A549 (cell line): ENCODE results near the gene KCNMA1.

Experiments
- BHLHE40 ChIP-seq: IDR thresholded peaks from 2 replicates; pipeline ENCODE4 v1.6.1; 2012; ENCODE audit warnings: low read depth, low read length, inconsistent platforms
- CEBPB ChIP-seq, 2 experiments: fragments of >200 bp in 1 of 2; sonication (Bioruptor Twin) in 1 of 2; formaldehyde crosslinking in 1 of 2; IDR thresholded peaks; 2 replicates each; pipeline ENCODE4 v1.6.1; 2012 to 2016
- EHF ChIP-seq: fragments of 250-450 bp; sonication (Bioruptor Pico); IDR thresholded peaks from 2 replicates; pipeline ENCODE4 v1.5.0; 2020; ENCODE audit warnings: mild to moderate bottlenecking
- EHMT2 ChIP-seq: fragments of 200-600 bp; sonication (generic); IDR thresholded peaks from 2 replicates; pipeline ENCODE4 v1.6.1; 2016; ENCODE audit warnings: antibody characterized with exemption, low read depth, mild to moderate bottlenecking, moderate library complexity
- ESRRA ChIP-seq: fragments of 150-350 bp; IDR thresholded peaks from 2 replicates; pipeline ENCODE4 v1.6.1; 2014; ENCODE audit warnings: mild to moderate bottlenecking, low read length, borderline replicate concordance
- HEYL ChIP-seq: fragments of 250-450 bp; sonication (Bioruptor Pico); IDR thresholded peaks from 2 replicates; pipeline ENCODE4 v1.8.0; 2021; ENCODE audit warnings: mild to moderate bottlenecking, moderate library complexity
- PHF8 ChIP-seq: fragments of 200-600 bp; sonication (generic); IDR thresholded peaks from 2 replicates; pipeline ENCODE4 v1.6.1; 2016; ENCODE audit warnings: low read depth, mild to moderate bottlenecking, antibody characterized with exemption, moderate library complexity, borderline replicate concordance
- POLR2A ChIP-seq: IDR thresholded peaks from 2 replicates; pipeline ENCODE4 v1.6.1; 2012; ENCODE audit warnings: mild to moderate bottlenecking, low read length
- RAD21 ChIP-seq, 2 experiments: fragments of >200 bp in 1 of 2; sonication (Bioruptor Twin) in 1 of 2; formaldehyde crosslinking in 1 of 2; IDR thresholded peaks in 1 of 2; conservative IDR thresholded peaks in 1 of 2; 2 replicates in 1 of 2; 3 replicates in 1 of 2; pipeline ENCODE4 v1.6.1; 2012 to 2018; ENCODE audit warnings: inconsistent platforms in 1 of 2
- SMC3 ChIP-seq: fragments of >200 bp; sonication (Bioruptor Twin); formaldehyde crosslinking; IDR thresholded peaks from 3 replicates; pipeline ENCODE4 v1.6.1; 2018; ENCODE audit warnings: inconsistent platforms
- TF ChIP-seq, protein P1 (sequence below): fragments of >200 bp; sonication (Bioruptor Twin); formaldehyde crosslinking; IDR thresholded peaks from 3 replicates; pipeline ENCODE4 v1.5.1; 2016
- TF ChIP-seq, protein P2 (sequence below): fragments of 450-650 bp; IDR thresholded peaks from 2 replicates; pipeline ENCODE4 v1.6.1; 2014; ENCODE audit warnings: antibody characterized with exemption
- TF ChIP-seq, protein P3 (sequence below): IDR thresholded peaks from 2 replicates; pipeline ENCODE4 v1.6.1; 2012; ENCODE audit warnings: low read depth, borderline replicate concordance
- TF ChIP-seq, protein P4 (sequence below): IDR thresholded peaks from 2 replicates; pipeline ENCODE4 v1.6.1; 2012

DNA sequence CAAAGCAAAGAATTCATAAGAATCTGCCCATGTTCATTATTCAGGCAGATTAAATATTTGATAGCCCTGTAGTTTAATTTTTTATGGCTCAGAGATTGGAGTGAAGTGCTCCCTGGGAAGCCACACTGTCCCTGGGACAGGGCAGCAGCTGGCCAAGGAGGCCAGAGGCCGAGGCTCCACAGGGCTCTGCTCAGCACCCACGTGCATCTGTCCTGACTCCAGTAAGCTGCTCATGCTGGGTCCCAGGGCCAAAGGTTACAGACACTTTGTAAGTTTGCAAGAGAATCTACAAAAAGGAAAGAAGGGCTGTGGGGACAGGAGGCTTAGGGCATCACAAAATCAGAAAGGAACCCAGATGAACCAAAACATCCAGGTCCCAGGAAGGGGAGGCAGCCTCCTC lies 155.5 kb downstream of the KCNMA1 start:
- TF ChIP-seq, protein P1, sequence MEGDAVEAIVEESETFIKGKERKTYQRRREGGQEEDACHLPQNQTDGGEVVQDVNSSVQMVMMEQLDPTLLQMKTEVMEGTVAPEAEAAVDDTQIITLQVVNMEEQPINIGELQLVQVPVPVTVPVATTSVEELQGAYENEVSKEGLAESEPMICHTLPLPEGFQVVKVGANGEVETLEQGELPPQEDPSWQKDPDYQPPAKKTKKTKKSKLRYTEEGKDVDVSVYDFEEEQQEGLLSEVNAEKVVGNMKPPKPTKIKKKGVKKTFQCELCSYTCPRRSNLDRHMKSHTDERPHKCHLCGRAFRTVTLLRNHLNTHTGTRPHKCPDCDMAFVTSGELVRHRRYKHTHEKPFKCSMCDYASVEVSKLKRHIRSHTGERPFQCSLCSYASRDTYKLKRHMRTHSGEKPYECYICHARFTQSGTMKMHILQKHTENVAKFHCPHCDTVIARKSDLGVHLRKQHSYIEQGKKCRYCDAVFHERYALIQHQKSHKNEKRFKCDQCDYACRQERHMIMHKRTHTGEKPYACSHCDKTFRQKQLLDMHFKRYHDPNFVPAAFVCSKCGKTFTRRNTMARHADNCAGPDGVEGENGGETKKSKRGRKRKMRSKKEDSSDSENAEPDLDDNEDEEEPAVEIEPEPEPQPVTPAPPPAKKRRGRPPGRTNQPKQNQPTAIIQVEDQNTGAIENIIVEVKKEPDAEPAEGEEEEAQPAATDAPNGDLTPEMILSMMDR, result no peak
- TF ChIP-seq EHF (CRISPR knock-in tag) (no peak), CEBPB (IDR thresholded peaks at IDR 0.05) (no peak), POLR2A (no peak), RAD21 (conservative IDR thresholded peaks at IDR 0.05 in 1 of 2, IDR thresholded peaks at IDR 0.05 in 1 of 2) (no peak), ESRRA (no peak), PHF8 (no peak), SMC3 (no peak), BHLHE40 (no peak), EHMT2 (no peak), HEYL (CRISPR knock-in tag) (no peak)
- TF ChIP-seq, protein P2, sequence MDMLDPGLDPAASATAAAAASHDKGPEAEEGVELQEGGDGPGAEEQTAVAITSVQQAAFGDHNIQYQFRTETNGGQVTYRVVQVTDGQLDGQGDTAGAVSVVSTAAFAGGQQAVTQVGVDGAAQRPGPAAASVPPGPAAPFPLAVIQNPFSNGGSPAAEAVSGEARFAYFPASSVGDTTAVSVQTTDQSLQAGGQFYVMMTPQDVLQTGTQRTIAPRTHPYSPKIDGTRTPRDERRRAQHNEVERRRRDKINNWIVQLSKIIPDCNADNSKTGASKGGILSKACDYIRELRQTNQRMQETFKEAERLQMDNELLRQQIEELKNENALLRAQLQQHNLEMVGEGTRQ, result no peak
- TF ChIP-seq, protein P3, sequence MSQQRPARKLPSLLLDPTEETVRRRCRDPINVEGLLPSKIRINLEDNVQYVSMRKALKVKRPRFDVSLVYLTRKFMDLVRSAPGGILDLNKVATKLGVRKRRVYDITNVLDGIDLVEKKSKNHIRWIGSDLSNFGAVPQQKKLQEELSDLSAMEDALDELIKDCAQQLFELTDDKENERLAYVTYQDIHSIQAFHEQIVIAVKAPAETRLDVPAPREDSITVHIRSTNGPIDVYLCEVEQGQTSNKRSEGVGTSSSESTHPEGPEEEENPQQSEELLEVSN, result no peak
- TF ChIP-seq, protein P4, sequence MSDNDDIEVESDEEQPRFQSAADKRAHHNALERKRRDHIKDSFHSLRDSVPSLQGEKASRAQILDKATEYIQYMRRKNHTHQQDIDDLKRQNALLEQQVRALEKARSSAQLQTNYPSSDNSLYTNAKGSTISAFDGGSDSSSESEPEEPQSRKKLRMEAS, result no peak
